Measurements from ENCODE around the gene KCTD20.

DNA sequence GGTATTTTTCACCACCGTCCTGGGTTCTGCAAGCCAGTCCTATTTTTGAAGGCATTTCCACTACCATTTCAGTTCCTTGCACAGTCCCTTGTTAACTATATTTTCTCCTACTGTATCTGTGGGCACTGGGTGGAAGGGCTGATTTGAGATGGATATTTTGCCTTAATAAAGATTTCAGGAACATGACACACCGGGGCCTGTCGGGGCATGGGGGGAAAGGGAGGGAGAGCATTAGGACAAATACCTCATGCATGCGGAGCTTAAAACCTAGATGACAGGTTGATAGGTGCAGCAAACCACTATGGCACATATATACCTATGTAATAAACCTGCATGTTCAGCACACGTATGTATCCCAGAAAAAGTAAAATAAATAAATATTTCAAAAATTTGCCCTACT, 82.1 kb downstream of the KCTD20 start:
- TF ChIP-seq CTCF (optimal IDR thresholded peaks at IDR 0.05 in 1 of 3, IDR thresholded peaks at IDR 0.05 in 1 of 3, conservative IDR thresholded peaks at IDR 0.05 in 1 of 3; ENCODE audit: extremely low read depth in 1 of 3, insufficient read depth in 2 of 3, low read length in 3 of 3) (no peak), EZH2 (IDR thresholded peaks at IDR 0.05; ENCODE audit: low read length) (no peak)
